Left lung (tissue), 10 donors: ENCODE measurements around the gene ASS1. TPM values are rescaled to one million over a fixed set of nuclear protein-coding genes. Genes with fewer than 3 reads are reported as not detected.

ENCODE experiments used
- ATAC-seq: fragments of 200-7000 bp; cut with Tn5 transposase; one replicate; pipeline ENCODE4 v1.9.1; 2020; ENCODE audit warnings: moderate library complexity
- DNase-seq, 4 donors: peaks; one replicate each; pipeline ENCODE4 v3.0.0-alpha.2; 2013 to 2020
- H3K27ac ChIP-seq, 2 donors: fragments of 200-600 bp; sonication (generic) in 1 of 2; one replicate each; pipeline versions ENCODE4 v1.5.0 to v1.8.0; 2020 to 2021
- H3K27me3 ChIP-seq, 2 donors: fragments of 200-600 bp; sonication (generic) in 1 of 2; one replicate each; pipeline versions ENCODE4 v1.5.0 to v1.8.0; 2020 to 2021
- H3K36me3 ChIP-seq, 2 donors: fragments of 200-600 bp; sonication (generic) in 1 of 2; one replicate each; pipeline versions ENCODE4 v1.5.0 to v1.8.0; 2020 to 2021
- H3K4me1 ChIP-seq, 2 donors: fragments of 200-600 bp; one replicate each; pipeline ENCODE4 v1.8.0; 2021
- H3K4me3 ChIP-seq, 2 donors: fragments of 200-600 bp; sonication (generic) in 1 of 2; one replicate each; pipeline versions ENCODE4 v1.5.0 to v1.8.0; 2020 to 2021; ENCODE audit warnings: mild to moderate bottlenecking in 1 of 2
- H3K9me3 ChIP-seq, 2 donors: fragments of 200-600 bp; sonication (generic) in 1 of 2; one replicate each; pipeline versions ENCODE4 v1.5.0 to v1.8.0; 2020 to 2021
- CTCF ChIP-seq, 2 donors: fragments of 200-600 bp; sonication (generic) in 1 of 2; IDR thresholded peaks; one replicate each; pipeline versions ENCODE4 v1.5.0 to v1.8.0; 2021; ENCODE audit warnings: antibody characterized with exemption in 2 of 2
- intact Hi-C, 2 donors: fragments of 100-400 bp; cut with DNase I; formaldehyde crosslinking; loops; one replicate each; pipeline versions ENCODE4 v1.11.2 to v1.14.2; 2022
- polyA plus RNA-seq, 6 donors: library from polyadenylated mRNA; unstranded; fragments of 120-200 nt; gene quantifications; one replicate each; pipeline ENCODE4 v1.2.1, GENCODE V29; 2013; ENCODE audit not compliant: insufficient read length in 6 of 6
- total RNA-seq, 2 donors: library from RNA; stranded (reverse); fragmentation: NEBNext Ultra II Directional; extraction: Animal tissue kit (Norgen Biotek cat#: 25700); gene quantifications; one replicate each; pipeline ENCODE4 v1.2.1, GENCODE V29; 2021
- donor health status: DM: no; HTN: yes; CAD: no.
- donor health status: DM: no; HTN: no; CAD: no.

Gene ASS1
- total and polyA plus RNA-seq, 8 donors = 11.9 to 99.7 (median 27.8) TPM

- ATAC-seq = no peak
- intact Hi-C loops = no loop called here
Measured at GRCh38 chr9:130548103-130548502, 103.3 kb downstream of the ASS1 start.

GRCh38 chr9:130549093-130549735 lies 104.5 kb downstream of the ASS1 start:
- Histone ChIP-seq H3K4me1 (no peaks in the 10 kb centered on the region), H3K4me3 (no peak overlapping the region), H3K27ac (no peak overlapping the region), H3K9me3 (peaks cover 0 to 7% of the 10 kb centered on the region in 2 donors), H3K27me3 (peaks cover 0 to 35% of the 10 kb centered on the region in 2 donors), H3K36me3 (no peaks in the 10 kb centered on the region)
- intact Hi-C loops = no loop called here
- ATAC-seq (no peak), DNase-seq (no peak)
- no peak for TF ChIP-seq CTCF (IDR thresholded peaks at IDR 0.05)

More at GRCh38 chr9:130548103-130548502, 103.3 kb downstream of the ASS1 start:
- H3K9me3 ChIP-seq = peaks cover 0 to 7% of the 10 kb centered on the region in 2 donors
- H3K27ac ChIP-seq = no peak overlapping the region
- no peak for TF ChIP-seq CTCF (IDR thresholded peaks at IDR 0.05)
- H3K36me3 ChIP-seq = no peaks in the 10 kb centered on the region
- H3K4me1 ChIP-seq = no peaks in the 10 kb centered on the region
- no peak overlapping the region for H3K4me3 ChIP-seq
- peaks cover 0 to 31% of the 10 kb centered on the region in 2 donors for H3K27me3 ChIP-seq
- DNase-seq = no peak

Other genes with a start within 250 kb of the ASS1 start
- gene HMCN2, start 179.2 kb upstream of the ASS1 start, total RNA-seq = 1 to 10 TPM; 3.7 to 3.9 TPM
- gene HMCN2, start 179.2 kb upstream of the ASS1 start, polyA plus RNA-seq = 1 to 10 TPM in 1 of 6 donors, under 1 TPM in 5; 0.31 to 2.5 (median 0.51) TPM
- gene FUBP3, start 134.6 kb downstream of the ASS1 start, total RNA-seq = 10 to 100 TPM; 33.1 to 38.4 TPM
- 10 to 100 TPM; 55.7 to 70.0 (median 60.3) TPM for gene FUBP3, start 134.6 kb downstream of the ASS1 start, polyA plus RNA-seq
- gene PRDM12, start 219.6 kb downstream of the ASS1 start, total RNA-seq = not detected
- not detected for gene PRDM12, start 219.6 kb downstream of the ASS1 start, polyA plus RNA-seq
- 10 to 100 TPM; 17.5 to 27.6 TPM for gene EXOSC2, start 248.8 kb downstream of the ASS1 start, total RNA-seq
- gene EXOSC2, start 248.8 kb downstream of the ASS1 start, polyA plus RNA-seq = 10 to 100 TPM; 47.4 to 56.4 (median 54.5) TPM